Measurements from ENCODE around the gene SECTM1.

Gene SECTM1

DNA sequence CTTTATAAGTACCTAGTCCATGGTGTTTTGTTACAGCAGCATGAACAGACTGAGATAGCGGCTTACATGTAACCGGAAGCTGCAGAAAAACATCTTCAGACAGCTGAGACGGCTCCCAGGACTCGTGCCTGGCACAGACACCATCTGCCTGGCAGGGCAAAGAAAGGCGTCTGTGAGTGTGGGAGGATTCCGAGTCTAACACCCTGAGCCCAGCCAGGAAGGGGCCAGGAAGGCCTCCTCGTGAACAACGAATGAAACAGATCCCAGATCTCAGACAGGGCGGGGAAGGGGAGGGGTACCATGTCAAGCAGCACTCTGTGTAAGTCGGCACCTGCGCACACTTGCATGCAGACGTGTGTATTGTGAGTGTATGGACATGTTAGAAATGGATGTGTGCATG, 55.7 kb downstream of the SECTM1 start:
- no peak for DNase-seq

DNA sequence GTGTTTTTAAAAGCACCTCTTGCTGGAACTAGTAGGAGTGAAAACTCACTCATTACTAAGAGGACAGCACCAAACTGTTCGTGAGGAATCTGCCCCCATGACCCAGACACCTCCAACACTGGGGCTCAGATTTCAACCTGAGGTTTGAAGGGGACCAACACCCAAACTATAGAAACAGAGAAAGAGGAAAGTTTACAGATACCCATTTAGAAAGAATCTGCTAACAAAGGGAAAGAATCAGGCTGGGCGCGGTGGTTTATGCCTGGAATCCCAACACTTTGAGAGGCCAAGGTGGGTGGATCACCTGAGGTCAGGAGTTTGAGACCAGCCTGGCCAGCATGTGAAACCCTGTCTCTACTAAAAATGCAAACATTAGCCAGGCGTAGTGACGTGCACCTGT, 56.6 kb downstream of the SECTM1 start:
- DNase-seq = no peak

DNA sequence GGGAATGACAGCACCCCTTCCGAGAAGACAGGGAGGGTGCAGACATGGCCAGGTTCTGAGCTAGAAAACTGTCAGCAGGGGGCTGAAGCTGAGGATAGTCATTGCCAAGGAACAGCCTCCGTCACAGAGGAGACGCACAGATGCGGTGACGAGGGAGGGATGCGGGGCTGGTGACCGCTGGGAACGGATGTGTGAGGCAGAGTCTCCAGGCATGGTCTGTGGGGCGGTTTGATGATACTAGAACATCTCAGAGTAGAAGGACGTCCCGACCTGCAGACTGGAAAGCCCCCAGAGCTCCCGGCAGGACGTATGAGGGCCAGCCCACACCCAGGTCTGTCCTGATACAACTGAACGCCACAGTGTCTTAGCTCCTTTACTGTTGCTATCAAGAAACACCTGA, 58.2 kb downstream of the SECTM1 start:
- no peak for DNase-seq

DNA sequence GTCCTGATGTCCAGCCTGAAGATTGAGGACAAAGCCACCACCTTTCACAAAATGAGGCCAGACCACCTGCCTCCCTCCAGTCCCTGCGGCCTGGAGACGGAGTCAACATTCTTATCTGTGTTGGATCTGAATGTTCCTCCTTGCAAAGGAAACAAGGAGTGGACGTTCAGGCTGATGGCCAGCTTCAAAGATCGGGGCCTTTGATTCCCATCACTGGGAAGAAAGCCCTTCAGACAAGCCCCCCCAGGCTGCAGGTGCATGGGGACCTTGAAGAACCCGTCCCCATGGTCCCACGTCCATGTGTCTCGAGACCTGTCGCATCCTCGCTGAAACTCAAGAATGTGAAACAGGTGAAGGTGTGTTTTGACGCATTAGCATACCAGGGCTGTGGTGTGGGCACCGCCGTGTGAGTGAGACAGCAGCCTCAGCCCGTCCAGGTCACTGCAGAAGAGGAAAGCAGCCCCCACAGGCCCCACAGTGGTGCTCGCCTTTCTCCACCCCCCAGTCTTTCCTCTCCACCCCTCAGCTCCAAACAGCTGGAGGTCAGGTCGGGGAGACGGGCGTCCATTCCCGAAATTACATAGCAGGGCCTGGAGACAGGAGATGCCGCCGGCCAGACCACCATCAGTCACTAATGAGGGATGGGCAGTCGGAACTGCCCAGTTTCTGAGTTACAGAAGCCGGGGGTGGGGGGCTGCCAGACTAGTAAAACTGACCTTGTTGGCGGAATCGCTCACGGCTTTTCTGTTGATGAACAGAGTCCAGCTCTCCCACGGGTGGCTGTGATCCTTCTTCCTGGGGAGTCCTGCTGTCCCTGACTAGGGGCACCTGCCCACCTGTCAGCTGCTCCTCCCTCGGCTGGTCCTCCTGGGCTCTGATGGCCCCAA, 59.2 kb downstream of the SECTM1 start:
- DNase-seq = no peak

DNA sequence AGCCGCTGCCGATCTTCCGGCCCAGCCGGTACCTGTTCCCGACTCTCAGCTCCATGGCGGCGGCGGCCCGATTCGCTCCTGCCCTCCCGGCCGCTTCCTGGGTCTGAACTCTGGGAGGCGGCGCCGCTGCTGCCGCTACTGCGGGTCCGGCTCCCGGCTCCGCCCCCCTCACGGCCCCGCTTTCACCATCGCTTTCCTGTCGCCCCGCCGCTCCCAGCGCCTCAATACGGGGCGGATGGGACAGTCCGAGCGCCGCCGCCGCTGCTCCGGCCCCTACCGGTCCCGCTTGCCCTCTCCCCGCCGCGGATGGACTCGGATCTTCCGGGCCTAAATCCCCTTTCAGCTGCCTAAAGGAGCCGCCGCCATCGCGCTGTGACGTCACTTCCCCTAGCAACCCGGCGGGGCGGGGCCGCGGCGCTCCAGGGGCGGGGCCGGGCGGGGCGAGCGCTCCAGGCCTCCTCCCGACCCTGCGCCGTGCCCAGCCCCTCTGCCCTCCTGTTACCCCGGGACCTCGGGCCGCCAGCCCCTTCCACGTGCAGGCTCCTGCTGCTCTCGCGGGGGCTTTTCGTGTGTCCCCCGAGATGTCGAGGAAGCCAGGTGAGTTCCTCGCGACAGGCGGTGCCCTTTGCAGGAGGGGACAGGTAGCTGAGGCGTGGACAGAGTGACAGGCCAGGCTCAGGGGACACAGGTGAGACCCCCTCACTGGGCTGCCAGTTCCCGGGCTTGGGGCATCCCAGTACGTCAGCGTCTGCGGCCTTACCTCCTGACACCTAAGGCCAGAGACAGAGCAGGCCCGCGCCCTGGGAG, 60.0 kb downstream of the SECTM1 start, which contains the start of gene CSNK1D:
Gene CSNK1D (minus strand): TSS at position 374 of the 807 bp plus-strand sequence. CDS start 319 bp downstream, at position 55.
- peak; percentile 88 for DNase-seq

DNA sequence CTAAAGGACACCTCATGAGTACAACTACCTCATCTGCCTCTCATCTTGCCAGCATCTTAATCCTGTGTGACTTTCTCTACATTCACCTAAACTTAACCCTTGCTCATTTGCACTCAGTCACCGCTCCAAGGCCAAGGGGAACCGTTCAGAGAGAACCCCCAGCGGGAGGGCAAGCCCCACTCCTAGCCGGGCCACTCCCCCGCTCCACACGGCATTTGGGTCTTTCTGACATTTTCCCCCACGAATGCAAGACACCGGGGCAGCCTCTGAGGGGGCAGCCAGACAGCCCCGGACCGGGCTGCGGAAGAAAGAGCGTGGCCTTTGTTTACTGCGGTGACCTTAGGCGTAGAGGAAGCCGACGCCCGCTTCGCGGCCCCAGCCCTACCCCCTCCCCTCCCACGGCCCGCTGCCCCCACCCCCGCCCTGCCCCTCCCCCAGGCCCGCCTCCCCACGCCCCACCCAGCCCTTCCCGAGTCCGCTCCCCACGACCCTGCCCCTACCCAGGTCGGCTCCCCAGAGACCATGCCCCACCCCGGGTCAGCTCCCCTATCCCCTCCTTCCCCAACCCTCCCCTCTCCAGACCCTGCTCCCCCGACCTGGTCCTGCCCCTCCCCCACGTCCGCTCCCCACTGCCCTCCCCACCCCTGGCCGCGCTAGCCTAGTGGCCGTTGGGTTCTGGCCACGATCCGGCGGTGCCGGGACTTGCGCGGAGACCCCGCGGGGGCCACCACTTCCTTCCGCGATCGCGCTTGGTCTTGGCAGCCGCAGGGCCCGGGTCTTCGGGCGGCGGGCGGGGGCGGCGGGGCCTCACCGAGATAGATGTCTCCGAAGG, 60.9 kb downstream of the SECTM1 start:
- DNase-seq = no peak

DNA sequence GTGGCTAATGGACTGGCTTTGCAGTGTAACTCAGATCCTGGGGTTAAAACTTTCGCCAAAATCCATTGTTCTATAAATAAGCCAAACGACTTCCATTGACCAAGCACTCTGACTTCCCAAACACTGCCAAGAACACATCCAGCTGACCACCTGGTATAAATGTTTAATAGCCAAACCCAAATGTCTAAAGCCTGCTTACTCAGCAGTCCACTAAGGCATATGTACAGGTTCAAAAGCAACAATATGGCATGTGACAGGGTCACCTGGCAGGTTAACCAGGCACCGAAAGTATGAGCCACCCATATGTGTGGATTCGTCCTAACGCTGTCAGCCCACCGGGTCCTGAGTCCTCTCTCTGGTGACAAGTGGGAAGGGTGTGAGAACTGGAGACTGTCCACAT, 62.2 kb downstream of the SECTM1 start:
- no peak for DNase-seq

All from EL (cell line).